Stimulated activated naive CD8-positive, alpha-beta T cell treated with anti-CD3 and anti-CD28 coated beads, Interleukin-15, amount 100 ng/mL, for 72 hours (primary cell): ENCODE results near the gene GFOD1.
A peak's percentile ranks its signal among the peaks of the same experiment; 100 is the strongest.

Experiments used
- ATAC-seq: fragments of 150-1000 bp; cut with Tn5 transposase; 2 replicates; pipeline ENCODE4 v1.10.0; 2021; ENCODE audit warnings: mild to moderate bottlenecking, moderate library complexity
- DNase-seq, 2 donors: peaks; one replicate each; pipeline ENCODE4 v3.0.0; 2021 to 2022
- H3K27ac Mint-ChIP-seq, 2 donors: one replicate each; pipeline ENCODE4 v1.8.0; 2022; ENCODE audit warnings: mild to moderate bottlenecking in 2 of 2, mixed read lengths in 2 of 2, moderate library complexity in 2 of 2
- H3K27me3 Mint-ChIP-seq: one replicate; pipeline ENCODE4 v1.8.0; 2022; ENCODE audit warnings: mixed read lengths
- H3K4me1 Mint-ChIP-seq: one replicate; pipeline ENCODE4 v1.8.0; 2022; ENCODE audit warnings: mild to moderate bottlenecking, mixed read lengths
- H3K4me3 Mint-ChIP-seq, 2 donors: one replicate each; pipeline ENCODE4 v1.8.0; 2022; ENCODE audit warnings: mild to moderate bottlenecking in 2 of 2, mixed read lengths in 2 of 2, moderate library complexity in 1 of 2
- H3K9me3 Mint-ChIP-seq, 2 donors: one replicate each; pipeline ENCODE4 v1.8.0; 2022; ENCODE audit warnings: mixed read lengths in 2 of 2

Gene GFOD1

GRCh38 chr6:13355043-13355945 is 132.1 kb downstream of the GFOD1 start:
- Mint-ChIP-seq H3K27ac (peak overlapping the region; percentile 89 to 96), H3K9me3 (no peaks in the 10 kb centered on the region), H3K4me3 (peak overlapping the region; percentile 71 to 87), H3K4me1 (peaks cover 49% of the 10 kb centered on the region), H3K27me3 (no peaks in the 10 kb centered on the region)
- peak; percentile 15 to 38 for DNase-seq
- ATAC-seq: peak; percentile 83

DNA sequence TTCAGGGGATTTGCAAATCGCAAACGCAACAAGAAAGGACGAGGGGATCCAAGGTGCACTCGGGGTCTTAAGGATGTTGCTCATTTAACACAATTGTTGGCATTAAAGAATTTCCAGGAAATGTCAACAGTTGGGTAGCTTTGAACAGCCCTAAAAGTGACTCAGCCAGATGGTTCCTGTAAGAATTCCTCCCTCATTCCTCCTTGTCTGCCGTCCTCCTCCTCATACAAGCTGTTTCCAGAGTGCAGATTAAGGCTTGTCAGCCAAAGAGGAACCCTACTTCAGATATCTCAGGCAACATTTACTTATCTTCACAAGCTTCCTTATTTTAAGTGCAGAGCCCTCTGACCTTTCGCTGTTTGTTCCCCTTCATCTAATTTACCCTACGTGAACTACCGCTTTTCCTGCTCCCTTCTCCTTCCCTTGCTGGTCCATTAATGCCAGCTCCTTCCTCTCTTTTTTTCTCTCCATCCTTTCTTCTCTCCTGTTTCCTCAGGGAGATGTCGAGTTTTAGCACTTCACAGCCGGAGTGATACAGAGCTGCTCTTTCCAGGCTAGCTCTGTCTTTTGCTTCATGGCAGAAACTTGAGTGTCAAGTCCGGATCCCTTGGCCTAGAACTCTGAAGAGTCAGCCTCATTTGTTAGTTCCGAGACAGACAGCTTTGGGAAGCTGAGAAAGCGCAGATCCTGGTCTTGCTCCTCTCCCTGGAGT is 132.9 kb downstream of the GFOD1 start:
- DNase-seq (no peak), ATAC-seq (no peak)
- H3K4me3 Mint-ChIP-seq: peak overlapping the region in 1 of 2 donors; percentile 71
- H3K27ac Mint-ChIP-seq: peak overlapping the region in 1 of 2 donors; percentile 89
- H3K4me1 Mint-ChIP-seq: peaks cover 49% of the 10 kb centered on the region
- H3K27me3 Mint-ChIP-seq: no peaks in the 10 kb centered on the region
- no peaks in the 10 kb centered on the region for H3K9me3 Mint-ChIP-seq

GRCh38 chr6:13352165-13352564 is 135.2 kb downstream of the GFOD1 start:
- ATAC-seq (no peak), DNase-seq (no peak)
- Mint-ChIP-seq H3K9me3 (no peaks in the 10 kb centered on the region), H3K27ac (no peak overlapping the region), H3K4me1 (peaks cover 41% of the 10 kb centered on the region), H3K27me3 (no peaks in the 10 kb centered on the region), H3K4me3 (no peak overlapping the region)

DNA sequence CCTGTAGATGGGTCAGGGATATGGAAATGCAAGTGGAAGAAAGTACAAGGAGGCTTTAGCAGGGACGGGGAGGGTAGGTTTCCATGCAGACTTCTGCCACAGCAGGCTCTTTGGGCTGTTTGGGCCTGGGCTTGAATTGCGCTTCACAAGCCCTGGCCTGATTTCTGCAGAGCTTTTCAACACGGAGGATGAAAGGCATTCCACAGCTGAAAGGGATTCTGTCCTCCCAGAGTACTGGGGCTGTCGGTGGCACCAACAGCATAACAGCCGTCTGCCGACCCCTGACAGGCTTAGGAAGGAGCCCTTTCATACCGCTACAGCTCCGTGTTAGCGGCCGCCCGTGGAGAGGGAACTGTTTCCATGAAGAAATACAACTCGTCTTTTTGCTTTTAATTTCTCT is 136.1 kb downstream of the GFOD1 start:
- no peak for ATAC-seq
- no peaks in the 10 kb centered on the region for H3K27me3 Mint-ChIP-seq
- no peaks in the 10 kb centered on the region for H3K9me3 Mint-ChIP-seq
- H3K4me1 Mint-ChIP-seq: peaks cover 32% of the 10 kb centered on the region
- no peak for DNase-seq
- no peak overlapping the region for H3K4me3 Mint-ChIP-seq
- H3K27ac Mint-ChIP-seq: peak overlapping the region in 1 of 2 donors; percentile 79

DNA sequence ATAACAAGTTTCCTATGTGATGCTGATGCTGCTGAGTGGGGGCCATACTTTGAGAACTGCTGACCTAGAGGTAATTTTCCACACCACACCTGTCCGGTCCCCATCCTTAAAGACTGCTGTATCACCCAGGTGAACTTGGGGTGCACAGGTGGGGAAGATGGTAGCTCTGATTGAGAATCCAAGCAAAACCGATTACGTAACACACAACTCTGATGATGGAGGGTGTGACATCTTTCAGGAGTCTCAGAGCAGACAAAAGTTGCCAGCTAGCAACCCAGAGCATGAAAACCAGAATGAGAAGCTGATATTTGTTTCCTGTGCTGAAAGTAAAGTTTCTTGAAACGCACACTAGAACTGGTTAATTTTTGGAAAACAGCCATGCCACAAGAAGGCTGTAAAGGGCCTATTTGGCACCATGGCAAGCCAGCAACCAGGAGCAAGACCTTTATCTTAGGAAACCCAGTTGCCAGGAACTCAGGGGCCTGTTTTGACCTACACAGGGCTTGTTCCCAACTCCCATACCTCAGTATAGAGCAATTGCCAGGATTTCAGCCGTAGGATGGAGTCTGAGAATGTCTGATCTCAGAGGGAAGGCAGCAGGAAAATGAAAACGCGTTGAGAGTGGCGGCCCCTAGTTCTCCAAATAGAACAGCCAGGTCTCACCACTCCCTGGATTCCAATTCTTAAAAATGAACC is 137.4 kb downstream of the GFOD1 start:
- Mint-ChIP-seq H3K27me3 (peaks cover 7% of the 10 kb centered on the region), H3K9me3 (no peaks in the 10 kb centered on the region), H3K4me1 (peaks cover 19% of the 10 kb centered on the region), H3K4me3 (no peak overlapping the region), H3K27ac (peak overlapping the region in 1 of 2 donors; percentile 43)
- DNase-seq (no peak), ATAC-seq (no peak)

GRCh38 chr6:13348334-13349113 is 138.9 kb downstream of the GFOD1 start:
- DNase-seq (no peak), ATAC-seq (no peak)
- Mint-ChIP-seq H3K27ac (no peak overlapping the region), H3K4me3 (no peak overlapping the region), H3K9me3 (no peaks in the 10 kb centered on the region), H3K4me1 (peaks cover 4% of the 10 kb centered on the region), H3K27me3 (peaks cover 10% of the 10 kb centered on the region)

- no peak overlapping the region for H3K27ac Mint-ChIP-seq
These were observed 141.2 kb downstream of the GFOD1 start for GRCh38 chr6:13346245-13346644.

DNA sequence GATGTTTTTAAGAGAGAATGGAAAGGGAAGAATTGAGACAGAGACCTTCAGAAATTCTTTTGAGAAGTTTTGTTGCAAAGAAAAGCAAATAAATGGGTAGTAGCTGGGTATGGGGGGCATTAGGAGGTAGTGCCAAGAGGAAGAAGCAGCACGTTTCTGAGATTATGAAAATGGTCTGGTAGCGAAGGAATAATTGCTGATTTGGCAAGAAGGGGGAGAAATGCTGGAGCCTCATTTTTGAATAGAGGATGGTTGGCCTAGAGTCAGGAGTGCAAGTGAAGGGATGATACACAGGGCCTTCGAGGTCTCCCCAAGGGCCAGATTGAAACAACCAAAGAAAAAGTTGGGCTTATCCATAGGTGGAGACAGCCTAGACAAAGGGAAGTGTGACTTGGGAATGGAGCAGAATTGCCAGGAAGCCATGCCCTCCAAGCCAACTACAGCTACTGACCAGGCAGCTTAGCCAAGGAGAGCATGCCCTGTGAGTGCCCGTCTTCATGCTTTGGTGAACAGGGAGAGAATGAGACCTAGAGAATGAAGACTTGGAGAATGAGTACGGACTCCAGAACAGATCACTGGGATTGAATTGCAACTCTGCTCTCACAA is 144.9 kb downstream of the GFOD1 start:
- Mint-ChIP-seq H3K27me3 (peaks cover 10% of the 10 kb centered on the region), H3K4me1 (peaks cover 18% of the 10 kb centered on the region), H3K27ac (no peak overlapping the region), H3K4me3 (no peak overlapping the region), H3K9me3 (peaks cover 3 to 11% of the 10 kb centered on the region in 2 donors)
- ATAC-seq (no peak), DNase-seq (no peak)

More at GRCh38 chr6:13346245-13346644, 141.2 kb downstream of the GFOD1 start:
- H3K9me3 Mint-ChIP-seq: peaks cover 3 to 11% of the 10 kb centered on the region in 2 donors
- H3K4me3 Mint-ChIP-seq: no peak overlapping the region
- no peaks in the 10 kb centered on the region for H3K4me1 Mint-ChIP-seq
- DNase-seq (no peak), ATAC-seq (no peak)
- H3K27me3 Mint-ChIP-seq: peaks cover 10% of the 10 kb centered on the region

DNA sequence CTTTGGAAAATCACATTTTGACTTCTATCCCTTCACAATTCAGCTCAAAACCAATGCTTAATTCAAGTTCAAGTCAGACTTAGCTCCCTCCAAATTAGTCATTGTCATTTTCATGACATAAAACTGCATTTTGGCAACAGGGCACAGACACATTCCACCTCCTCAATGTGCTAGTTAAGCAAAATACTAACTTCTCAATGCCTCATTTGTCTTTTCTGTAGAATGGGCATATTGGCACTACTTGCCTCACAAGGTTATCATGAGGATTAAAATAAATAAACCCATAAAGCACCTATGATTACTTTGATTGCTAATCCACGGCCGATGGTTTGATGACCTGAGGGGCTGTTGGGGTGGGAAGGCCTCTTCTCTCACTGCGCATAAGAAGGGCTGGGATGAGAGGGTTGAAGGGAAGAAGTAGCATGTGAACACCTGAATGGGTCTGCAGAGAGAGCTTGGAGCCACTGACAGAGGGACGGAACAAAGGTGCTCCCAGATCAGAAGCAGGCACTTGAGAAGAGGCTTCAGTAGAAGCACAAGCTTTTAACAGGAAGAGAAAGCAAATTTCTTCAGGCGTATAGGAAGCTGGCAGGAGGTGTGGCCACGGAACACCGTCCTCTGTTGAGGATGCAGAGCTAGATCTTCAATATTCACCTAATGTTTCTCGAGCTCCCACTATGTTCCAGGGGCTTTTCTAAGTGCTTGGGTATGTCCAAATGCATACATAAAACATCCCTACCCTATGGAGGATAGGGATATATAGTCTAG is 147.4 kb downstream of the GFOD1 start:
- Mint-ChIP-seq H3K4me1 (peaks cover 27% of the 10 kb centered on the region), H3K9me3 (peaks cover 3 to 11% of the 10 kb centered on the region in 2 donors), H3K4me3 (no peak overlapping the region), H3K27ac (no peak overlapping the region), H3K27me3 (peaks cover 4% of the 10 kb centered on the region)
- ATAC-seq: no peak
- DNase-seq: no peak

GRCh38 chr6:13338038-13338437 is 149.4 kb downstream of the GFOD1 start:
- DNase-seq (no peak), ATAC-seq (no peak)
- Mint-ChIP-seq H3K27me3 (no peaks in the 10 kb centered on the region), H3K4me3 (no peak overlapping the region), H3K9me3 (peaks cover 3 to 11% of the 10 kb centered on the region in 2 donors), H3K4me1 (peaks cover 32% of the 10 kb centered on the region), H3K27ac (no peak overlapping the region)

DNA sequence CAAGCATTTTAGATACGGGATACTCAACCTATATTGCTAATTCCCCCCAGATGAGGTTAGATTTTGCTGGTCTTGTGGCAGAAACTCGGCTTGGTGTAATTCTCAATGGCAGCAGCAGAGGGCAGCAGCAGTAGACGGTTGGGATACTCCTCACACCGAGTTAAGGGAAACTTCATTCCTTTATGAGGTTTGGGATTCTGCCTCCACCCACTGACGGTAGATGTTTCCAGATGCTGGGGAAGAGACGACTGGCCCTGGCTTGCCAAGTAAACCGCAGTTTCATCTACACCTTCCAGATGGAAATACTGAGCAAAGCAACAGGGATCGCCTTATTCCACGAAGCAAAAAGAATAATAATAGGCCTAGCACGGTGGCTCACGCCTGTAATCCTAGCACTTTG is 150.8 kb downstream of the GFOD1 start:
- Mint-ChIP-seq H3K4me1 (peaks cover 32% of the 10 kb centered on the region), H3K9me3 (no peaks in the 10 kb centered on the region), H3K4me3 (no peak overlapping the region), H3K27me3 (no peaks in the 10 kb centered on the region), H3K27ac (no peak overlapping the region)
- peak; percentile 65 to 70 for DNase-seq
- peak; percentile 53 for ATAC-seq

GRCh38 chr6:13334953-13335352 is 152.4 kb downstream of the GFOD1 start:
- peaks cover 26% of the 10 kb centered on the region for H3K4me1 Mint-ChIP-seq
- ATAC-seq: no peak
- no peaks in the 10 kb centered on the region for H3K9me3 Mint-ChIP-seq
- no peak overlapping the region for H3K27ac Mint-ChIP-seq
- H3K4me3 Mint-ChIP-seq: no peak overlapping the region
- DNase-seq: no peak
- no peaks in the 10 kb centered on the region for H3K27me3 Mint-ChIP-seq

DNA sequence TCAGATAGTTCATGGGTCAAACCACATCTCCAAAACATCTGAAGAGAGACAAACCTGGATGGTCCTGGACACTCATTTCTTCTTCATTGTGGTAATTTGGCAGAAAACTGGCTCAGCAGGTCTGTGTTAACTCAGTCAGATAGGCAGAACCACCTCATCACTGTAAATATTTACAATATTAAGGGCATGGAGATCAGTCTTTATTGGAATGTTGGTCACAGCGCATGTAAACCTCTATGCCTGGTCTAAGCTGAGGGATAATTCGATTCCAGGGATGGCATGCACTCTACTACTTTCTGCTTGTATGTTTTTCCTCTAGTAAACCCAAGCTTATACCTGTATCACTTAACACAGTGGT is 155.1 kb downstream of the GFOD1 start:
- DNase-seq (no peak), ATAC-seq (no peak)
- Mint-ChIP-seq H3K27me3 (no peaks in the 10 kb centered on the region), H3K27ac (no peak overlapping the region), H3K4me3 (no peak overlapping the region), H3K4me1 (peaks cover 31% of the 10 kb centered on the region), H3K9me3 (no peaks in the 10 kb centered on the region)
